ENCODE data around the gene FBXL19.
A peak's percentile ranks its signal among the peaks of the same experiment; 100 is the strongest.

Gene FBXL19

GRCh38 chr16:30957456-30958174 is 34.2 kb downstream of the FBXL19 start, which contains the start of gene SETD1A:
TSS of gene SETD1A (plus strand) at chr16:30957754. CDS start at chr16:30958732, 978 bp downstream.
- Histone ChIP-seq H3K4me3 (ENCODE audit: low read length) (peak within 1 kb of the TSS; percentile 89), H3K4me2 (ENCODE audit: low read length) (peak within 1 kb of the TSS; percentile 86), H3K27me3 (ENCODE audit: control insufficient read depth, low read length) (no peaks in the 10 kb centered on the region), H3K27ac (ENCODE audit: low read depth, low read length) (peak within 1 kb of the TSS; percentile 91), H3K9me2 (replicated peaks; ENCODE audit: control insufficient read depth, low read length) (no peaks in the 10 kb centered on the region), H3K36me3 (ENCODE audit: control insufficient read depth, low read length) (peaks cover 45% of the 10 kb centered on the region), H3F3A (ENCODE audit: control insufficient read depth, insufficient read depth) (peaks cover 10% of the 10 kb centered on the region), H3K79me2 (ENCODE audit: control insufficient read depth, low read length) (peaks cover 37% of the 10 kb centered on the region), H3K4me1 (ENCODE audit: control insufficient read depth, low read length) (peaks cover 31% of the 10 kb centered on the region), H4K20me1 (ENCODE audit: control insufficient read depth, insufficient read depth, low read depth, low read length) (peaks cover 3% of the 10 kb centered on the region; the same call in 1 of the 2 replicates), H3K9me3 (ENCODE audit: control insufficient read depth, insufficient read depth, low read length) (no peaks in the 10 kb centered on the region)
- TF ChIP-seq CTCF (IDR thresholded peaks at IDR 0.05; ENCODE audit: low read depth, low read length, poor library complexity, severe bottlenecking) (no peak), EZH2phosphoT487 (IDR thresholded peaks at IDR 0.05; ENCODE audit: borderline replicate concordance, low read length) (no peak)

GRCh38 chr16:30958175-30959079 is 35.1 kb downstream of the FBXL19 start:
- Histone ChIP-seq H3K9me3 (ENCODE audit: control insufficient read depth, insufficient read depth, low read length) (no peaks in the 10 kb centered on the region), H3K27me3 (ENCODE audit: control insufficient read depth, low read length) (no peaks in the 10 kb centered on the region), H3K4me3 (ENCODE audit: low read length) (peak overlapping the region; percentile 89), H3K79me2 (ENCODE audit: control insufficient read depth, low read length) (peaks cover 41% of the 10 kb centered on the region), H4K20me1 (ENCODE audit: control insufficient read depth, insufficient read depth, low read depth, low read length) (peaks cover 3% of the 10 kb centered on the region; the same call in 1 of the 2 replicates), H3K4me2 (ENCODE audit: low read length) (peak overlapping the region; percentile 63), H3K27ac (ENCODE audit: low read depth, low read length) (no peak overlapping the region), H3F3A (ENCODE audit: control insufficient read depth, insufficient read depth) (peaks cover 10% of the 10 kb centered on the region), H3K4me1 (ENCODE audit: control insufficient read depth, low read length) (peaks cover 28% of the 10 kb centered on the region), H3K36me3 (ENCODE audit: control insufficient read depth, low read length) (peaks cover 54% of the 10 kb centered on the region), H3K9me2 (replicated peaks; ENCODE audit: control insufficient read depth, low read length) (no peaks in the 10 kb centered on the region)
- TF ChIP-seq CTCF (IDR thresholded peaks at IDR 0.05; ENCODE audit: low read depth, low read length, poor library complexity, severe bottlenecking) (no peak), EZH2phosphoT487 (IDR thresholded peaks at IDR 0.05; ENCODE audit: borderline replicate concordance, low read length) (no peak)

- H3K36me3 ChIP-seq (ENCODE audit: control insufficient read depth, low read length) = peaks cover 77% of the 10 kb centered on the region
- H3K79me2 ChIP-seq (ENCODE audit: control insufficient read depth, low read length) = peaks cover 38% of the 10 kb centered on the region
- no peak overlapping the region for H3K4me3 ChIP-seq (ENCODE audit: low read length)
- peaks cover 17% of the 10 kb centered on the region for H3K4me1 ChIP-seq (ENCODE audit: control insufficient read depth, low read length)
- peaks cover under 1% of the 10 kb centered on the region for H3F3A ChIP-seq (ENCODE audit: control insufficient read depth, insufficient read depth)
- no peaks in the 10 kb centered on the region for H3K27me3 ChIP-seq (ENCODE audit: control insufficient read depth, low read length)
- H4K20me1 ChIP-seq (ENCODE audit: control insufficient read depth, insufficient read depth, low read depth, low read length) = peaks cover 3% of the 10 kb centered on the region; the same call in 1 of the 2 replicates
- no peak overlapping the region for H3K4me2 ChIP-seq (ENCODE audit: low read length)
- no peak overlapping the region for H3K27ac ChIP-seq (ENCODE audit: low read depth, low read length)
- H3K9me2 ChIP-seq (replicated peaks; ENCODE audit: control insufficient read depth, low read length) = no peaks in the 10 kb centered on the region
- H3K9me3 ChIP-seq (ENCODE audit: control insufficient read depth, insufficient read depth, low read length) = no peaks in the 10 kb centered on the region
- TF ChIP-seq EZH2phosphoT487 (IDR thresholded peaks at IDR 0.05; ENCODE audit: borderline replicate concordance, low read length) (no peak), CTCF (IDR thresholded peaks at IDR 0.05; ENCODE audit: low read depth, low read length, poor library complexity, severe bottlenecking) (no peak)
Measured at GRCh38 chr16:30961384-30961783, 38.0 kb downstream of the FBXL19 start.

All from DOHH2 (cell line).